NCI-H446 (cell line): ENCODE measurements around the gene ZDBF2.
"Not testable (repeated sequence)": the region's sequence is repeated elsewhere in the genome, so short reads cannot be mapped to it uniquely, and the experiment has no call there.

Experiments used
- DNase-seq, 2 experiments: peaks; one replicate each; lab custom pipeline; 2025; lab: John Stamatoyannopoulos, UW

The ZDBF2 gene

GRCh38 chr2:206323486-206323885 lies 49.0 kb downstream of the ZDBF2 start:
- DNase-seq, result no peak

DNA sequence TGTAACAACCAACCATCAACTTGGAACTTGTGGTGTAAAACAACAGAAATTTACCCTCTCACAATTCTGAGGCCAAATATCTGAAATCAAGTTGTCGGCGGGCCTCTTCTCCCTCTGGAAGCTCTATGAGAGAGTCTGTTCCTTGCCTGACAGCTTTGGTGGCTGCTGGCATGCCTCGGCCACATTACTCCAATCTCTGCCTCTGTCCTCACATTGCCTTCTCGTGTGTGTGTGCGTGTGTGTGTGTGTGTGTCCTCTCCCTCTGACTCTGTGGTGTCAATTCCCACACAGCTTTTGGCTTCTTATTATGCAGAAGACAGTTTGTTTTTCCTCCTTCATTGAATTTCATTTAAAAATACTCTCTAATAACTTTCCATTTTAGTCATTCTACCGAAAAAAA lies 50.4 kb downstream of the ZDBF2 start:
- no peak for DNase-seq

GRCh38 chr2:206328974-206329373 lies 54.5 kb downstream of the ZDBF2 start:
- no peak for DNase-seq

DNA sequence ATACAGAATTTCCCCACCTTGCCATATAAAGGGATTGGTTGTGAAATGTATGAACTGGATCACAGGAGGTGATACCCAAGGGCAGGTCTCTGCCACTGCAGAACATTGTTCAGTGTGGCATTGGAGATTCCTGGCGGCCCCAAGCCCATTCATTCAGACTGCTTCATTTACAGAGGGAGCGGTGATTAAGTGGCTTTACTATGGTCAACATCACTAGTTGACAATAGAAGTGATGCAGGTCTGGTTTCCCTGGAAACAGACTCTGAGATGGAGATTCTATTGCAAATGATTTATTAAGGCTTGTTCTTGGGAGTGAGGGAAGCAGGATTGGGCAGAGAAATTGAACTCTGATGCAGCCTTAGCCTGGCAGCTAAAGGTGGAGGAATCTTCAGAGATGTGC lies 62.4 kb downstream of the ZDBF2 start:
- DNase-seq, result no peak

GRCh38 chr2:206337956-206338355 lies 63.5 kb downstream of the ZDBF2 start:
- no peak for DNase-seq

DNA sequence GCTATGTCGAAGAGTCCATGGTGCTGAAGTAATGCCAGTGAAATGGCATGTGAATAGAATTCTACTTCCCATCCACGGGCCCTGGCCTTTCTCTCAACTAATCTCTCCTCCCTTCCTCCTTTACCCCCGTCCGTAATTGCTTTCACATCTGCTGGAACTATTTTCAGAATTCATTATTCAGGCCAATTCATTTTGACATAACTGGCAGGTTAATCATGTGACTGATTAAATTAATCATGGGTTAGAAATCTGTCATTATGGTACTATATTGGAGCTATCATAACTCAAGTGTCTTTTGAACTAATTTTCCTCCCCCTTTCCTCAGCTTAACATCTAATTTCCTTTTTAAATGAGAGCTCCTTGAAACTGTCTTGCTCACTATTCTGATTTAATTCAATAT lies 66.9 kb downstream of the ZDBF2 start:
- DNase-seq, result no peak

DNA sequence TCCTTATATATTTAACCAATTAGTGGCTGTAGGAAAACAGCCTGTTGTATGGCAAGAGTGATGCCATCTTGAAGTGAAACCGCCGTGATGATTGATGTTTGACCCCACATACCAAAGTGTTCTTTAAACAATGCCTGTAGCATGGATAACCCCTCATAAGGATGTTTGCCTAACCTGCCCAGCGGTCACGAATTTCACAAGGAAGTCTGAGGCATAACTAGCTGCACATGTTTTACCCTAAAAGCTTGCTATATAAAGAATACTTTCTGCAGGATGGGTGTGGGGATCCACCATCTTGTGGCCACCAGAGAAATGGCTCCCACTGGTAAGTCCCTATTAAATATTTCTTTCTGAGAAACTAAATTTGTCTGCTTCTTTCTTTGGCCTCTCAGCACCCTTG lies 68.7 kb downstream of the ZDBF2 start:
- no peak for DNase-seq

GRCh38 chr2:206343816-206344215 lies 69.4 kb downstream of the ZDBF2 start:
- no peak for DNase-seq

GRCh38 chr2:206345606-206346005 lies 71.1 kb downstream of the ZDBF2 start:
- no peak for DNase-seq

GRCh38 chr2:206349375-206349774 lies 74.9 kb downstream of the ZDBF2 start:
- DNase-seq, result no peak

DNA sequence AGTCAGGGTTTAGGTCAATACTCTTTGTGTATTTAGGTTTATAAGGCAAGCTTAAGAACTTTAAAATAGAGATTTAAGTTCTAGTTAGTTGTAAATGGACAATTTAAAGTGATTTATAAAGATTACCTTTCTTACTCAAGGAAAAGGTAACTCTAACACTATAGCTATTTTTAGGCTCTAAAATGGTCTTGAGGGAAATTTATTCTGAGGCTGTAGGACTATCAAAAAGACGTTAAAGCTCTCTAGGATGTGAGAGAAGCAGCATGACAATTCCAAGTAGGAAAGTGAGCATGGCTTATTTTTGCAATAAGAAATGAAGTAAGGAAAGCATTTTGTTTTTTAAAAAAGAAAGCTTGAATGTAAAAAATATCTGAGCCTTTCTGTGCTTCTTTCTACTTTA lies 78.1 kb downstream of the ZDBF2 start:
- no peak for DNase-seq

GRCh38 chr2:206353685-206354084 lies 79.2 kb downstream of the ZDBF2 start:
- DNase-seq, result no peak

DNA sequence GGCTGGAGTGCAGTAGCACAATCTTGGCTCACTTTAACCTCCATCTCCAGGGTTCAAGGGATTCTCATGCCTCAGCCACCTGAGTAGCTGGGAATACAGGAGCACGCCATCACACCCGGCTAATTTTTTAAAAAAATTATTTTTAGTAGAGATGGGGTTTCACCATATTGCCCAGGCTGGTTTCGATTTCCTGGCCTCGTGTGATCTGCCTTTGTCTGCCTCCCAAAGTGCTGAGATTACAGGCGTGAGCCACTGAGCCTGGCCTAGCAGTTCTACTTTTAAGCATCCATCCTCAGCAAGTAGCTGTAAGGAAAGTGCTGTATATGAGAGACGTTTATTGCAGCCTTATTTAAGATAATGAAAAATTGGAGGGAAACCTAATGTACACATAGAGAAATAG lies 79.7 kb downstream of the ZDBF2 start:
- no peak for DNase-seq

GRCh38 chr2:206356840-206357239 lies 82.4 kb downstream of the ZDBF2 start:
- not testable (repeated sequence) for DNase-seq

DNA sequence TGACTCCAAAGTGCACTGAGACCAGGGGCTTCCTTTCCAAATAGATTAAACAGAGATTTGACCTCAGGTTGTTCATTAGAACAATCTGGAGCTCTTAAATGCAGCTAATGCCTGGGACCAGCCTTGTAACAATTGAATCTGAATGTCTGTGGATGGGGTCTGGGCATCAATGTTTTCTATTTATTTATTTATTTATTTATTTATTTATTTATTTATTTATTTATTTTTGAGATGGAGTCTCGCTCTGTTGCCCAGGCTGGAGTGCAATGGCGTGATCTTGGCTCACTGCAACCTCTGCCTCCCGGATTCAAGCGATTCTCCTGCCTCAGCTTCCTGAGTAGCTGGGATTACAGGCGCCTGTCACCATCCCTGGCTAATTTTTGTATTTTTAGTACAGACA lies 86.4 kb downstream of the ZDBF2 start:
- DNase-seq, result not testable (repeated sequence)

GRCh38 chr2:206361407-206362045 lies 87.1 kb downstream of the ZDBF2 start:
- no peak for DNase-seq
